PC-9 (cell line): ENCODE data around the gene FAM174C. TPM values are rescaled to one million over a fixed set of nuclear protein-coding genes. Genes with fewer than 3 reads are reported as not detected.

Experiments used
- BruUV-seq: library from RNA; stranded (reverse); fragments of 400-500 nt; replicated peaks from 2 replicates; lab custom pipeline; 2021; lab: Mats Ljungman, UMichigan
- CTCF ChIA-PET: fragments of 300-600 bp; sonication (Branson Sonifier 250); formaldehyde crosslinking; loops from one replicate; lab custom pipeline; 2022; ENCODE audit warnings: antibody characterized with exemption; lab: Charles Lee
- POLR2A ChIA-PET: fragments of 300-600 bp; sonication (Branson Sonifier 250); formaldehyde crosslinking; loops from one replicate; lab custom pipeline; 2022; ENCODE audit warnings: antibody characterized with exemption; ENCODE audit not compliant: unreplicated experiment; lab: Charles Lee
- DNase-seq, 2 experiments: peaks; one replicate each; pipeline versions ENCODE4 v3.0.0 to v3.0.0-alpha.2; 2015 to 2022; ENCODE audit warnings: mixed read lengths in 1 of 2
- H2AFZ ChIP-seq: fragments of 200-600 bp; sonication (generic); 2 replicates; pipeline ENCODE4 v1.8.1; 2017; ENCODE audit warnings: antibody characterized with exemption
- H3F3A ChIP-seq: fragments of 200-600 bp; sonication (generic); 2 replicates; pipeline ENCODE4 v1.8.1; 2017; ENCODE audit warnings: antibody characterized with exemption, mild to moderate bottlenecking, low read depth; ENCODE audit not compliant: insufficient read depth
- H3K27ac ChIP-seq: fragments of 200-600 bp; sonication (generic); 2 replicates; pipeline ENCODE4 v1.6.1; 2016; ENCODE audit warnings: mixed run types
- H3K27me3 ChIP-seq: fragments of 200-600 bp; sonication (generic); 2 replicates; pipeline ENCODE4 v1.6.1; 2016; ENCODE audit warnings: low read depth, mixed run types; ENCODE audit not compliant: insufficient read depth
- H3K36me3 ChIP-seq: fragments of 200-600 bp; sonication (generic); 2 replicates; pipeline ENCODE4 v1.6.1; 2016; ENCODE audit warnings: low read depth, mixed run types
- H3K4me1 ChIP-seq: fragments of 200-600 bp; sonication (generic); replicated peaks from 2 replicates; pipeline ENCODE4 v1.6.1; 2016; ENCODE audit warnings: mixed run types; ENCODE audit not compliant: insufficient read depth
- H3K4me2 ChIP-seq: fragments of 200-600 bp; sonication (generic); 2 replicates; pipeline ENCODE4 v1.6.1; 2017; ENCODE audit warnings: mixed run types
- H3K4me3 ChIP-seq: fragments of 200-600 bp; sonication (generic); 2 replicates; pipeline ENCODE4 v1.6.1; 2016; ENCODE audit warnings: mixed run types
- H3K79me2 ChIP-seq: fragments of 200-600 bp; sonication (generic); 2 replicates; pipeline ENCODE4 v1.6.1; 2017; ENCODE audit warnings: low read depth, mixed run types
- H3K9me2 ChIP-seq: fragments of 200-600 bp; sonication (generic); 2 replicates; pipeline ENCODE4 v1.8.1; 2017; ENCODE audit warnings: mild to moderate bottlenecking; ENCODE audit not compliant: insufficient read depth
- H3K9me3 ChIP-seq: fragments of 200-600 bp; sonication (generic); 2 replicates; pipeline ENCODE4 v1.8.1; 2016; ENCODE audit warnings: low read depth; ENCODE audit not compliant: insufficient read depth
- H4K20me1 ChIP-seq: fragments of 200-600 bp; sonication (generic); 2 replicates; pipeline ENCODE4 v1.8.1; 2017; ENCODE audit not compliant: insufficient read depth
- CTCF ChIP-seq: fragments of 200-600 bp; sonication (generic); conservative IDR thresholded peaks from 2 replicates; pipeline ENCODE4 v1.6.1; 2017; ENCODE audit warnings: mixed run types, antibody characterized with exemption, mild to moderate bottlenecking, moderate library complexity
- EZH2 ChIP-seq: fragments of 200-600 bp; sonication (generic); IDR thresholded peaks from 2 replicates; pipeline ENCODE4 v1.8.0; 2017; ENCODE audit warnings: antibody characterized with exemption, low read depth
- intact Hi-C: fragments of 100-400 bp; cut with micrococcal nuclease; formaldehyde crosslinking; loops from one replicate; pipeline ENCODE4 v1.10.0; 2022; ENCODE audit not compliant: unreplicated experiment
- total RNA-seq: library from RNA; stranded (reverse); gene quantifications from 2 replicates; pipeline ENCODE4 v1.2.3, GENCODE V29; 2021

FAM174C gene
- total RNA-seq, 1 experiment from 2014 or later = 51.8 TPM

GRCh38 chr19:1307320-1307719 is 32.0 kb downstream of the FAM174C start:
- Histone ChIP-seq H3F3A (peaks cover 2% of the 10 kb centered on the region; the same call in 1 of the 2 replicates), H3K27me3 (no peaks in the 10 kb centered on the region), H3K4me2 (no peak overlapping the region), H3K4me1 (peaks cover 7% of the 10 kb centered on the region), H3K9me2 (no peaks in the 10 kb centered on the region), H3K36me3 (no peaks in the 10 kb centered on the region), H3K27ac (no peak overlapping the region), H3K79me2 (no peaks in the 10 kb centered on the region), H3K4me3 (no peak overlapping the region), H2AFZ (no peak overlapping the region), H4K20me1 (no peaks in the 10 kb centered on the region), H3K9me3 (no peaks in the 10 kb centered on the region)
- intact Hi-C loops = no loop called here
- ChIA-PET CTCF (no interaction called here), POLR2A (no interaction called here)
- TF ChIP-seq EZH2 = no peak
- no peak for TF ChIP-seq CTCF
- no peak for DNase-seq
- no TSS peak for BruUV-seq

GRCh38 chr19:1307755-1308303 is 32.5 kb downstream of the FAM174C start:
- Histone ChIP-seq H3K36me3 (no peaks in the 10 kb centered on the region), H3K79me2 (no peaks in the 10 kb centered on the region), H3K27me3 (no peaks in the 10 kb centered on the region), H2AFZ (no peak overlapping the region), H3K27ac (no peak overlapping the region), H3K9me3 (no peaks in the 10 kb centered on the region), H3K4me1 (peaks cover 7% of the 10 kb centered on the region), H3K4me3 (no peak overlapping the region), H3K4me2 (no peak overlapping the region), H4K20me1 (no peaks in the 10 kb centered on the region), H3F3A (peaks cover 2% of the 10 kb centered on the region; the same call in 1 of the 2 replicates), H3K9me2 (no peaks in the 10 kb centered on the region)
- no peak for TF ChIP-seq EZH2
- no peak for TF ChIP-seq CTCF
- DNase-seq = no peak
- ChIA-PET POLR2A (no interaction called here), CTCF (interaction anchor here (0.6 kb wide), 1 partner anchor 1732 kb away, joined by 8 read pairs; no protein-coding TSS in a partner anchor)
- intact Hi-C loops = no loop called here
- no TSS peak for BruUV-seq

- Histone ChIP-seq H3K27me3 (no peaks in the 10 kb centered on the region), H2AFZ (no peak overlapping the region), H3K27ac (no peak overlapping the region), H3K4me1 (peaks cover 14% of the 10 kb centered on the region), H3F3A (peaks cover 2% of the 10 kb centered on the region; the same call in 1 of the 2 replicates), H3K4me3 (no peak overlapping the region), H3K9me2 (no peaks in the 10 kb centered on the region), H3K4me2 (no peak overlapping the region), H3K9me3 (no peaks in the 10 kb centered on the region), H3K36me3 (no peaks in the 10 kb centered on the region), H3K79me2 (no peaks in the 10 kb centered on the region), H4K20me1 (no peaks in the 10 kb centered on the region)
- TF ChIP-seq EZH2 (no peak), CTCF (no peak)
- BruUV-seq = no TSS peak
- POLR2A ChIA-PET = interaction anchor here (0.6 kb wide), 2 partner anchors 147 to 847 kb away, joined by 3 to 12 read pairs; no protein-coding TSS in a partner anchor
- intact Hi-C loops = no loop called here
- CTCF ChIA-PET = no interaction called here
- no peak for DNase-seq
These were observed 33.4 kb downstream of the FAM174C start for GRCh38 chr19:1308718-1309117.
